HG03575 (cell line): Measurements from ENCODE around the gene KICS2.

ENCODE experiments used
- ATAC-seq: cut with Tn5 transposase; IDR thresholded peaks from one replicate; pipeline ENCODE4 v1.9.1; 2021; ENCODE audit not compliant: unreplicated experiment, insufficient number of reproducible peaks, low FRiP score; ENCODE audit errors: extremely low read depth

KICS2 gene

DNA sequence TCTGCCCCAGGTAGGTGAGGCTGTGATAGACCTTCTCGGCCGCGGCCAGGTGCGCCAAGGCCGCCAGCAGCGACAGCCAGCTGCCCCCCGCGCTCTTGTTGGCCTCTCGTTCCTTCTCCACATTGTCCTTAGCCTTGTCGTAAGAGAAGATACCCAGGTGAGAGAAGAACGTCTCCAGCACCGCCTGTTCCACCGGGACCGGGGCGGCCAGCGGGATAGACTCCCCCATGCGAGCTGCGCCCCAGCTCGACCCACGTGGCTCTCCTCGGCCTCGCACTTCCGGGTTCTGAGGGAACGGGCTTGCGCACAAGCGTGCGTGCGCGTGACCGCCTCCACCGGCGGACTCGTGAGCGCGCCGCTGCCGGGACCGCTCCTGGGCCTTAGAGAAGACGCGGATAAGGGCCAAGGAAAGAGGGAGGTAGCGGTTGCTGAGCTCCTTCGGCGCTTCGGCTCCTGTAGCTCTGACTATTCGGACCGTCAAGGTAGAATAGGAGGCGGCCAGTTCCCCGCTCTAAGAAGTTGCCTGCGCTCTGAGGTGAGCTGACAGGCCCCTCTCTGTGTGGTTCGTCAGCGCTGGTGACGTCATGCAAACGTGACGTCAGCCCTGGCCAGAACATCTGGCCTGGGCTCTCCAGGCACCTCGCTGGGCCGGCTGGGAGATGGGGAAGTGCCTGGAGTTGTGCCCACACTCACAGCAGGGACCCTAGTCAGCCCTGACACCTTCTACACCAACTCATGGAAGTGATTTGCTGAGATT lies at the start of gene KICS2:
TSS of gene KICS2 (minus strand) at position 288 of the 757 bp plus-strand sequence. CDS start at position 229, 59 bp downstream.
- peak; percentile 68 for ATAC-seq

DNA sequence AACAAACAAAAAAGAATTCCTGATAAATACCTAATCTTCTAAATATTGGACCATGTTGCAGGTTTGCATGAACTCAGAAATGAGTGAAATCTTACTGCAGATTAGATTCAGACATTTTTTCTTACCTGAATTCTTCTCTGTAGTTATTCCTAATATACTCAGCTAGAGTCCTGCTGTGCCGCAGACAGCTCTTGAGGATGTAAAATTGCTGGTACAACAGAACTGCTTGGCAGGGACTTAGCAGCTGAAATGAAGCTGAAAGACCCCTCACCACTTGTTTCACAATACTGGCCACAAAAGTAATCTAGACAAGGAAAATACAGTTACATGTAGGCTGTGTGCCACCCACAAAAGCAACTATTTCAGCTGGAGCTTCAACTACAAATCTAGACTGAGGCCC lies 48.3 kb upstream of the KICS2 start:
- ATAC-seq = no peak

DNA sequence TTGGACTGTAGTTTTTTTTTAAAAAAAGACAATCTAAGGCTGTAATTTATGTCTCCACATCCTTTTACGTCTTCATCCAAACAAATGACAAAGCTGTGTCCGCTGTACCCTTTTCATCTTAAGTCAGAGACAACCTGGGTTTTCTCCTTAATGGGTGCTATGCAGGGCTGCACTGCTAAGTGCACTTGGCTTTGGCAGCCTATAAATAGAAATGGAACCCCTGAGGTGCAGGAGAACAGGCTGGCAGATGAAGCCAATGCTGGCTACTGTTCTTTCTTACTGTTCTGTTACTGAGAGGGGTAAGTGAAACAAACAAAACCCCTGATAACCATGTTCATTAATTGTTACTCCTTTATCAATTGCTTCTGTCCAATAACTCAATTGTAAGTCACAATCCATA lies 47.1 kb upstream of the KICS2 start:
- ATAC-seq = no peak

DNA sequence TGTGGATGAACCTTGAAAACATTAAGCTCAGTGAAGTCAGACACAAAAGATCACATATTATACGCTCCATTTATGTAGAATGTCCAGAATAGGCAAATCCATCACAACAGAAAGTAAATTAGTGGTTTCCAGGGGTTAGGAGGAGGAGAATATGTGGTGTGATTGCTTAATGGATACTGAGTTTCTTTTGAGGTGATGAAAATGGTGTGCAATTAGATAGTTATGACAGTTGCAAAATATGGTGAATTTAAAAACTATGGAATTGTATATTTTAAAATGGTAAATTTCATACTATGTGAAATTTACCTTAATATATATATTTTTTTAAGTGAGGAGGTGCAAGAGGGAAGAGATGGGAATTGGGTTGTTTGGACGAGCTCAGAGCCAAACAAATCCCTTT lies 46.3 kb upstream of the KICS2 start:
- ATAC-seq = no peak

DNA sequence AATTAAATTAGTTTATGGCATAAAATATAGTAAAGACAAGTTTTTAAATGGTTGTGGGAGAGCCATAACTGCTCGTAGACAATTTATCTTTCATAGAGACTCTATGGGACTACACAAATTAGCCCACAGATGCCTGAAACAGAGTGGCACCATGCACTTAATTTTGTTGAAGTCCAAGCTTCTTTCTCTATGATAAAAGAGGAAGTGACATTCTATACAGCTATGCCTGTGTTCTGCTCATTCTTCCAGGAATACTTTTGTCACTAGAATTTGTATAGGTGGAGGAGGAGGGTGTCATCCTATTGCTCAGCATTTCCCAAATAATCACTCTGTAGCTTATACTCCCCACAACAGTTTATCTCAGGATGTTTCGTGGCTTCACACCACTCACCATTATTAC lies 43.7 kb upstream of the KICS2 start:
- no peak for ATAC-seq

DNA sequence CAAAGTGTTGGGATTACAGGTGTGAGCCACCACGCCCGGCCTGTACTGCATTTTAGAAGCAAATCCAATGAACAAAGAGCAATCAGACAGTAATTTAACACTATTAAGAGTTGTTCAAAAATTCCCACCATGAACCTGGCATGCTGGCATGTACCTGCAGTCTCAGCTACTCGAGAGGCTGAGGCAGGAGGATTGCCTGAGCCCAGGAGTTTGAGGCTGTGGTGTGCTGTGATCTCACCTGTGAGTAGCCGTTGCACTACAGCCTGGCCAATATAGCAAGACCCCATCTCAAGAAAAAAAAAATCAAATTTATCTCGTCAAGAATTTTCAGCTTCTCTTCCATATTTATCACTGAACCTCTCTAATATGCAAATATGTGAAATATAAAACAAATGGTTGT lies 39.7 kb upstream of the KICS2 start:
- ATAC-seq = no peak

DNA sequence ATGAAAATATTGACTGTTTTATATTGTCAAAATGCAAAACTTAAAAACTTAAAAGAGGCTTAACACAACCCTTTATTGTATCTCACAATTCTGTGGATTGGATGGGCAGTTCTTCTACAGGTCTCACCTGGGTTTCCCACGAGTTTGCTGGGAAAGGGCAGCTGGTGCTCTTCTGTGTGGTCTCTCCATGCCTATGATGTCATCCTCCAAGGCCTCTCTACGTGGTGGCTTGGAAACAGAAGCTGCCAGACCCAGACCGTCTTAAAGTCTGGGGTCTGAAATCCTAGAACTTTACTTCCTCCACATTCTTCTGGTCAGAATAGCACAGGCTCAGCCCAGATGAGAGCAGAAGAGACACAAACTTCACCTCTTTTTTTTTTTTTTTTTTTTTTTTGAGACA lies 36.5 kb upstream of the KICS2 start:
- no peak for ATAC-seq

DNA sequence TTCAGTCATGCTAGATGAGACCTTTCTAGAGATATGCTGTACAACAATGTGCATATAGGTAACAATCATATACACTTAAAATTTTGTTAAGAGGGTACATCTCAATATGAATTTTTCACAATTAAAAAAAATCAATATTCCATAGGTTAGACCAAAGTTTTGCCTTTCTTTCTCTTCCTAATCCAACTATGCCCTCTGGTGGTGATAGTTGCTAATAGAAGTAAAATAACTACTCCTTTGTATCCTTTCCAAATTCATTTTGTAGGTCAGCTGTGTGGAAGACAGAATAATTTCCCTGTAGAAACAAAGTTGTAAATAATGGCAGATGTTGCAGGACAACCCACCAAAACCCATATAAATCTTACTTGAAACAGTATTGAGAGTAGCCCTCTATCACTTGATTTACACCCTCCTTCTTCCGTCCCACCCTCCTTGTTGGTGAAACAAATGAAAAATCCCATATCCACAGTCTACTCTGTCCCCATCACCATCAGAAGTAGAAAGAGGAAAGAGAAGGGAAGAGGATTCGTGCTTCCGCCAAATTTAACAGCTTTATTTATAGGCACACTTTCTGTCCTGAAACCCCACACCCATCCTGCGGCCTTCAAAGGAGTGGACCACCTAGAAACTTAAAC lies 34.2 kb upstream of the KICS2 start:
- ATAC-seq = no peak

DNA sequence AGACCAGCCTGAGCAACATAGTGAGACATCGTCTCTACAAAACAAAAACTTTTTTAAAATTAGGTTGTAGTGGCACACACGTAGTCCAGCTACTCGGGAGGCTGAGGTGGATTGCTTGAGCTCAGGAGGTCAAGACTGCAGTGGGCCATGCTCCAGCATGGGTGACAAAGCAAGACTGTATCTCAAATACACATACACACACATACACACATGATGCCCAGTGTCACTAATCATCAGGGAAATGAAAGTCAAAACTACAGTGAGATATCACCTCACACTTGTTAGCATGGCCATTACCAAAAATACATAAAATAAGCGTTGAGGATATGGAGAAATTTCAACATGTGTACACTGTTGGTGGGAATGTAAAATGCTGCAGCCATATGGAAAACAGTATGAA lies 33.2 kb upstream of the KICS2 start:
- no peak for ATAC-seq

DNA sequence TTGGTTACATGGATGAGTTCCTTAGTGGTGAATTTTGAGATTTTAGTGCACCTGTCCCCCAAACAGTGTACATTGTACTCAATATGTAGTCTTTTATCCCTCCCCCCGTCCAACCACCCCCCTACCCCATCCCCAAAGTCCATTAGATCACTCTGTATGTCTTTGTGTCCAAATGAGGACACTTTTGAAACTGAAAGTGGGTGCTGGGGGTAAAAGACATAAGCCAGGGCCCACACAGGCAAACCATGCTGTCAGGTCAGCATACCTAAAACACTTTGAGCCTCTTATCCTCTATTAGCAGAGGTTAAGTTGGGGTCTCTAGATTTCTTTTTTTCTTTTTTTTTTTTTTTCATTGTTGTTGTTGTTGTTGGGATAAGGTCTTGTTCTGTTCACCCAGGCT lies 31.3 kb upstream of the KICS2 start:
- no peak for ATAC-seq

DNA sequence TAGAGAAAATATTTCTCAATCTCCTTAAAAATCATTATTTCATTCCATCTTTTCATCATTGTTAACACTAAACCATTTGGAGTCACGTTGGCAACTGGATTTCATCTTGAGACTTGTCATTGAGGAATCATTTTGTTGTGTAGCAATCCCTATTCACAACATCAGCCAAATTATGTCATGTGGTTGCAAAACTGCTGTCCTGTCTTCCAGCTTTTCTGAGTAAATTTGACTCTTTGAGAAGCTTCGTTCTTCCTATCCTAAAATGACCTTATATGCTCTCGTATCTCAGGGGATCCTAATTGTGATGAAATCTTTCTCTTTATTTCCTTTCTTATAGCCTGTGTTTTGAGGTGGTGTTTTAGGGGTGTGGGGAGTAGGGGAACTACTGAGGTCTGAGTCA lies 30.6 kb upstream of the KICS2 start:
- ATAC-seq = no peak

DNA sequence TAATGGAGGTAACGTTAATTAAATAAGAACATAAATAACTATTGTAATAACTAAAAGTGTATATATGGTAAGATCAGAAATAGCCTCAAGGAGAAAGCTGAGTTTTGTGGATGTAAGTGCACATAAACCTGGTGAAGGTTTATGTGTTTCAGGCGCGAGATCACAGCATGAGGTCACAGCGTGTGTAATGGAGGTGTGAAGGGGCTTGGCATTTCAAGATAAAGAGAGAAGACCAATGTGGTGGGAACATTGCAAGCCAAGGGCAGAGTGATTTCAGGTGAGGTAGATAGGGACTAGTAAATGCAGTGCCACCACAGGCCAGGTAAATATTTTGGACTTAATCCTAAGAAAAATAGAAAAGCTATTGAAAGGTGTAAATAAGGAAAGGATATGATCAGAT lies 21.7 kb upstream of the KICS2 start:
- ATAC-seq = no peak

DNA sequence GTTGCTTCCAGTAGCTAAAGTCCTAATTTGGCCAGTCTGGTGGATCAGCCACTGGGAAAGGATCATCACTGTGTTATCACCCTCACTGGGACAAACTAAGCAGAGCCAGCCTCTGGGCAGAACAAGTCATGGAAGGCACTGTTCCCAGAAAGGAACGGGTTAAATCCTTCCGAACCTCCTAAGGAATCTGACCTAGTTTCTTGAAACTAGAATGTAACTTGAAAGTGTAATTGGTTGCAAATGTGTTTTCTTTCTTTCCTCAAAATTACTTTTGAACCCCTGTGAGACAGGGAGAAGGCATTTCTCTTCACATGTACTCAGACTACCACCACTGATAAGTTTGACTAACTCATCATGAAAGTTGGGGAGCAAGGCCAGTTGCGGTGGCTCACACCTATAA lies 18.7 kb upstream of the KICS2 start:
- no peak for ATAC-seq

DNA sequence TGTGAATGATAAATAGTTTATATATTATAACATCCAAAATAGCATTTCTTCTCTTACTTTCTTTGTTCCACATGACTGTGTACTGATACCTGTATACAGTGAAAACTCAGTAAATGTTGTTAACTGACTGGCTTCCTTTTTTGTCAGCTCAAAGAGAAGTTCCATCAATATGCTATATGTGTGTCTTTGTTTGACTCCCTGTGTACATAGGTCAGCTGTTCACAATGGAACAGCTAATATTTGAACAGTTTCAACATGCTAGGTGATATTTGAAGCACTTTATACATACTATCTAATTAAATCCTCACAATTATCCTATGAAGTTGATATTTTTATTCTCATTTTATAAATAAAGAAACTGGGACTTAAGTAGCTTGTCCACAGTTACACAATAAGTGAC lies 15.3 kb upstream of the KICS2 start:
- ATAC-seq = no peak

DNA sequence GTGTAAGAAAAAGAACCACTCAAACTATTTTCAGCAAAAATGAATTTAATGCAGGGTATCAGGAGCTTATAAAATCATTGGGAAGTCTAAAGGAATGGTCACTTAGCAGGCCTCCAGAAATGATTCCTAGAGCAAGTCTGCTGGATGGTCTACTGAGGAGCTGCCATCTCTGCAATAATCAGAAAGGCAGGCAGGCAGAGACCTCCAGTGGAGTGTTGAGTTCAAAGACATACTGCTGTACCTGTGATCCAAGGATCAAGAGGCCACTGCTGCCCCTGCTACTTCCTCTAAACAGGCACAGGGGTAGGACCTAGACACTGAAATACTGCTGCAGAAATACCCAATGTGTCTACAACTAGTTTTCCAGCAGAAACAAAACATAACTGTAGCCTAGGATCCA lies 14.5 kb upstream of the KICS2 start:
- ATAC-seq = no peak

DNA sequence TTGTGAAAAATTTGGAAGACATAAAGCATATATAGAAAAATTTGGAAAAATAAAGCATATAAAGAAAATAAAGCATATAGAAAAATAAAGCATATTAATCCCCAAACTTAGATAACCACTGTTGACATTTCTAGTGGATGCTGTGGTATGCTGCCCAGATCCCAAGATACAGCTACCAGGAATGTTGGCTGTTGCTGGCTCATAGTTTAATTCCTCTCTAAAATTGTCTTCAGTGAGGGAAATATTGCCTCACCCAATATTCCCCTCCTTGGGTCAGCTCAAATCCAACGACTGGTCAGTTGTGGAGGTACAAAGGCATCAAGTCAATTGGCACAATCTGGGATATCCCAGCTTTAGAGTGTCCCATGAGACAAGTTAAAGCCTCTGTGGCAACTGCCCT lies 10.1 kb upstream of the KICS2 start:
- no peak for ATAC-seq

DNA sequence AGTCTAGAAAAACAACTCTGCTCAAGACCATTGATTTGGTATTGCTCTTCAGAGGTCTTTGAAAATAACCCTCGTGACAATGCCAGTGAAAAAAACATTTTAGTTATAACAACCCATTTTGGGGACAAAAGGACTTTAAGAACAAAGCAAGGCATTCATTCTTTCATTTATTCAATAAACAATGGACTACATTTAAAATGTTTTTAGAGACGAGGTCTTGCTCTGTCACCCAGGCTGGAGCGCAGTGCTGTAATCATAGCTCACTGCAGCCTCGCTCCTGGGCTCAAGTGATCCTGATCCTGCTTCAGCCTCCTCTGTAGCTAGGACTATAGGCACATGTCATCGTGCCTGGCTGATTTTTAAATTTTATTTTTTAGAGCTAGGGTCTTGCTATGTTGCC lies 7.7 kb upstream of the KICS2 start:
- no peak for ATAC-seq

DNA sequence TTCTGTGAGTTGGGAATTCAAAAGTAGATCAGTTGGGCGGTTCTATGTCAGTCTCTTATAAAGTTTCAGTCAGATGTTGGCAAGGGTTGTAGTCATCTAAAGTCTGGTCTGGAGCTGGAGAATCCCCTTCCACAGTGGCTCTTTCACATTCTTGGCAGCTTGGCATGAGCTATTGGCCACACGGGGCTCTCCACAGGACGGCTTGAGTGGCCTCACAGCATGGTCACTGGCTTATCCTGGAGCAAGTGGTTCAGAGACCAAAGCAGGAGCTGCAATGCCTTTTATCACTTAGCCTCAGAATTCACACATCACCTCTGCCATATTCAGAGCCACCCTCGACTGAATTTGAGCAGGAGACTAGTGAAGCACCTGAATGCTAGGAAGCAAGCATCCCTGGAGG lies 7.1 kb upstream of the KICS2 start:
- no peak for ATAC-seq

DNA sequence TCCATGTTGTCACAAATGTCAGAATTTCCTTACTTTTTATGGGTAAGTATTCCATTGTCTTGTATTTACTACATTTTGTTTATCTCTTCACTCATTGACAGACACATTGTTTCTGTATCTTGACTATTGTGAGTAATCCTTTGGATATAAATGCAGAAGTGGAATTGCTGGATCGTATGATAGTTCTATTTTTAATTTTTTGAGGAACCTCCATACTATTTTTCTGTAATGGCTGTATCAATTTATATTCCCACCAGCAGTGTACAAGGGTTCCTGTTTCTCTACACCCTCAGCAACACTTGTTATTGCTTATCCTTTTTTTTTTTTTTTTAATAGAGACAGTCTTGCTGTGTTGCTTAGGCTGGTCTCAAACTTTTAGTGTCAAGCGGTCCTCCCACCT lies 3.5 kb upstream of the KICS2 start:
- no peak for ATAC-seq

DNA sequence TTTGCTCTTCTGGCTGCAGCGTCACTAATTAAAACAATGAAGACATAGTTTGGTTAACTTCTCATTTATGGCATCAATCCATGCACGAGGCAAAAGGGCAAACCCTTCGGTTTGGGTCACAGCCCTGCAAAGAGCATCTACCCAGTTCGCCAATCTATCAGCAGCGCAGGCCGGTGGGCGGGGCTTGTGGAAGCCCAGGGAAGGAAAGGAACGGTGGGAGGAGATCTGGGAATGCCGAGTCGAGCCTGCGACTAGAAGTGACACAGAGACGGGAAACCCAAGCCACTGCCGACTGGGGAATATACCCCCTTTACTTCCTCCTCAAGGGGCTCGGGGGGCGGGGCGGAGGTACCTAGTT lies 466 bp downstream of the KICS2 start:
- no peak for ATAC-seq

DNA sequence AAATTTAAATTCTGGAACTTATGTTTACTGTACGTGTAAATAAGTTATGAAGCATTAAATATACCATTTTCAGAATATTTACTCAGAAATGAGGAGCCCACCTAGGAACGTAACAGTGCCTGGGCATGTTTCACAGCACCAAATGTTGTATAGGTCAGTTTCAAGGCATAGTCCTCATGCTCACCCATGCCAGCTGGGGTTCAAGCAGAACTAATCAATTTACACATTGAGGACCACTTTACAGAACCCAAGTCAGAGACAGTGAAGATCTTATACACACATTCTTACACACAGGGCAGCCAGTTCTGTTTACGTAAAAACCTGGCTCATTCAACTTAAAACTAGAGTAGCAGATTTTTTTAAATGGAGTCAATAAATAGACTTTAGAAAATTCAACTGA lies 2.0 kb downstream of the KICS2 start:
- ATAC-seq = no peak
